PC-3 (cell line): ENCODE data around the gene DNASE1L2. TPM values are rescaled to one million over a fixed set of nuclear protein-coding genes. Genes with fewer than 3 reads are reported as not detected.

ENCODE experiments used
- ATAC-seq: fragments of 200-7000 bp; cut with Tn5 transposase; 2 replicates; pipeline ENCODE4 v1.9.1; 2020; ENCODE audit warnings: mild to moderate bottlenecking, moderate library complexity
- BruUV-seq: library from RNA; stranded (reverse); fragments of 400-500 nt; replicated peaks from 2 replicates; lab custom pipeline; 2021; lab: Mats Ljungman, UMichigan
- CTCF ChIA-PET: fragments of 300-600 bp; sonication (Branson Sonifier 250); formaldehyde crosslinking; loops from one replicate; lab custom pipeline; 2022; ENCODE audit warnings: antibody characterized with exemption; lab: Charles Lee
- POLR2A ChIA-PET: fragments of 300-600 bp; sonication (Branson Sonifier 250); formaldehyde crosslinking; loops from one replicate; lab custom pipeline; 2022; ENCODE audit warnings: antibody characterized with exemption; ENCODE audit not compliant: unreplicated experiment; lab: Charles Lee
- DNase-seq: peaks from one replicate; pipeline ENCODE4 v3.0.0-alpha.2; 2015
- H2AFZ ChIP-seq: fragments of 300-600 bp; sonication (generic); 2 replicates; pipeline ENCODE4 v1.6.0; 2016; ENCODE audit warnings: antibody characterized with exemption, low read length
- H3F3A ChIP-seq: fragments of 300-600 bp; sonication (generic); one replicate; pipeline ENCODE4 v1.6.0; 2017; ENCODE audit warnings: antibody characterized with exemption, low read length, control low read depth, mild to moderate bottlenecking; ENCODE audit not compliant: unreplicated experiment
- H3K27ac ChIP-seq: fragments of 300-600 bp; sonication (generic); 2 replicates; pipeline ENCODE4 v1.5.1; 2016; ENCODE audit warnings: mild to moderate bottlenecking, low read length
- H3K27me3 ChIP-seq: fragments of 300-600 bp; sonication (generic); 2 replicates; pipeline ENCODE4 v1.6.1; 2016; ENCODE audit warnings: low read length, mixed read lengths
- H3K36me3 ChIP-seq: fragments of 300-600 bp; sonication (generic); 2 replicates; pipeline ENCODE4 v1.6.1; 2016; ENCODE audit warnings: low read depth, mixed run types, low read length, mixed read lengths
- H3K4me1 ChIP-seq: fragments of 300-600 bp; sonication (generic); 2 replicates; pipeline ENCODE4 v1.5.1; 2016; ENCODE audit warnings: low read length; ENCODE audit not compliant: insufficient read depth
- H3K4me2 ChIP-seq: fragments of 300-600 bp; sonication (generic); 2 replicates; pipeline ENCODE4 v1.6.0; 2016; ENCODE audit warnings: low read length
- H3K4me3 ChIP-seq: fragments of 300-600 bp; sonication (generic); 2 replicates; pipeline ENCODE4 v1.5.1; 2016; ENCODE audit warnings: mild to moderate bottlenecking, low read length, mixed read lengths
- H3K79me2 ChIP-seq: fragments of 300-600 bp; sonication (generic); 2 replicates; pipeline ENCODE4 v1.6.1; 2017; ENCODE audit warnings: low read length, mixed read lengths
- H3K9ac ChIP-seq: fragments of 300-600 bp; sonication (generic); 2 replicates; pipeline ENCODE4 v1.6.0; 2016; ENCODE audit warnings: mild to moderate bottlenecking, low read length
- H3K9me2 ChIP-seq: fragments of 300-600 bp; sonication (generic); replicated peaks from 2 replicates; pipeline ENCODE4 v1.6.1; 2016; ENCODE audit warnings: mixed run types, low read length, mixed read lengths
- H3K9me3 ChIP-seq: fragments of 300-600 bp; sonication (generic); 2 replicates; pipeline ENCODE4 v1.6.1; 2016; ENCODE audit warnings: low read length, mixed read lengths
- H4K20me1 ChIP-seq: fragments of 300-600 bp; sonication (generic); 2 replicates; pipeline ENCODE4 v1.6.1; 2016; ENCODE audit warnings: low read length, mixed read lengths
- CTCF ChIP-seq: fragments of 300-600 bp; sonication (generic); conservative IDR thresholded peaks from 2 replicates; pipeline ENCODE4 v1.5.1; 2017; ENCODE audit warnings: antibody characterized with exemption, low read depth, mild to moderate bottlenecking, low read length
- EZH2 ChIP-seq: fragments of 300-600 bp; sonication (generic); IDR thresholded peaks from one replicate; pipeline ENCODE4 v1.6.1; 2017; ENCODE audit warnings: antibody characterized with exemption, mild to moderate bottlenecking, low read length; ENCODE audit not compliant: unreplicated experiment
- EZH2phosphoT487 ChIP-seq: fragments of 300-600 bp; sonication (generic); IDR thresholded peaks from 2 replicates; pipeline ENCODE4 v1.6.1; 2018; ENCODE audit warnings: mild to moderate bottlenecking, antibody characterized with exemption, low read length, borderline replicate concordance
- intact Hi-C: fragments of 100-400 bp; cut with micrococcal nuclease; formaldehyde crosslinking; loops from 2 replicates; pipeline ENCODE4 v1.9.0; 2023
- total RNA-seq: library from RNA; depleted of rRNA; stranded (reverse); fragments of >200 nt; gene quantifications from 2 replicates; pipeline ENCODE4 v1.2.3, GENCODE V29; 2014

Gene DNASE1L2
- total RNA-seq, 1 experiment from 2014 or later, result 2.7 TPM

- peaks cover 12% of the 10 kb centered on the region; the same call in 1 of the 2 replicates for H3K4me1 ChIP-seq
- no peak within 1 kb of the TSS for H3K27ac ChIP-seq
- H3K36me3 ChIP-seq, result no peaks in the 10 kb centered on the region
- H3K4me2 ChIP-seq, result peak within 1 kb of the TSS; percentile 79
- ATAC-seq (peak; percentile 37), DNase-seq (peak; percentile 14)
- no peaks in the 10 kb centered on the region for H3K9me3 ChIP-seq
- H3K4me3 ChIP-seq, result peak within 1 kb of the TSS; percentile 59
- no peaks in the 10 kb centered on the region for H3F3A ChIP-seq
- ChIA-PET CTCF (interaction anchor here (0.7 kb wide), 1 partner anchor 10 kb away, joined by 4 read pairs; no protein-coding TSS in a partner anchor), POLR2A (no interaction called here)
- H3K27me3 ChIP-seq, result no peaks in the 10 kb centered on the region
- H3K9me2 ChIP-seq, result no peaks in the 10 kb centered on the region
- no TSS peak for BruUV-seq
- no peaks in the 10 kb centered on the region for H4K20me1 ChIP-seq
- intact Hi-C loops, result no loop called here
- TF ChIP-seq CTCF (no peak), EZH2phosphoT487 (no peak), EZH2 (no peak)
- peak within 1 kb of the TSS; percentile 34; the same call in 1 of the 2 replicates for H2AFZ ChIP-seq
- no peak within 1 kb of the TSS for H3K9ac ChIP-seq
- no peaks in the 10 kb centered on the region for H3K79me2 ChIP-seq
Measured at GRCh38 chr16:2196162-2196980, 39.9 kb upstream of the DNASE1L2 start, which contains the start of gene CASKIN1. Gene CASKIN1 (minus strand): TSS chr16:2196605. CDS start chr16:2196432, 173 bp downstream.

GRCh38 chr16:2196981-2197511 lies 39.2 kb upstream of the DNASE1L2 start:
- intact Hi-C loops, result no loop called here
- no peaks in the 10 kb centered on the region for H3K36me3 ChIP-seq
- H3K27ac ChIP-seq, result no peak overlapping the region
- H4K20me1 ChIP-seq, result no peaks in the 10 kb centered on the region
- ChIA-PET CTCF (no interaction called here), POLR2A (no interaction called here)
- no peaks in the 10 kb centered on the region for H3K9me3 ChIP-seq
- no peak for DNase-seq
- no peaks in the 10 kb centered on the region for H3K79me2 ChIP-seq
- H3K4me3 ChIP-seq, result no peak overlapping the region
- no peaks in the 10 kb centered on the region for H3F3A ChIP-seq
- H3K27me3 ChIP-seq, result no peaks in the 10 kb centered on the region
- BruUV-seq, result no TSS peak
- TF ChIP-seq CTCF (no peak), EZH2 (no peak), EZH2phosphoT487 (no peak)
- H3K4me2 ChIP-seq, result no peak overlapping the region
- ATAC-seq, result no peak
- H3K9ac ChIP-seq, result no peak overlapping the region
- no peaks in the 10 kb centered on the region for H3K9me2 ChIP-seq
- peaks cover 12% of the 10 kb centered on the region; the same call in 1 of the 2 replicates for H3K4me1 ChIP-seq
- no peak overlapping the region for H2AFZ ChIP-seq

GRCh38 chr16:2197765-2198164 lies 38.5 kb upstream of the DNASE1L2 start:
- Histone ChIP-seq H2AFZ (no peak overlapping the region), H3K4me2 (no peak overlapping the region), H4K20me1 (no peaks in the 10 kb centered on the region), H3F3A (no peaks in the 10 kb centered on the region), H3K4me3 (no peak overlapping the region), H3K4me1 (peaks cover 12% of the 10 kb centered on the region; the same call in 1 of the 2 replicates), H3K27me3 (no peaks in the 10 kb centered on the region), H3K9me3 (no peaks in the 10 kb centered on the region), H3K9me2 (no peaks in the 10 kb centered on the region), H3K9ac (no peak overlapping the region), H3K36me3 (no peaks in the 10 kb centered on the region), H3K79me2 (no peaks in the 10 kb centered on the region), H3K27ac (no peak overlapping the region)
- TF ChIP-seq EZH2phosphoT487 (no peak), CTCF (no peak), EZH2 (no peak)
- DNase-seq (no peak), ATAC-seq (no peak)
- ChIA-PET CTCF (no interaction called here), POLR2A (no interaction called here)
- intact Hi-C loops, result no loop called here
- BruUV-seq, result no TSS peak
